Activated T-helper 1 cell treated with Interleukin-2 at 50 U/mL for 16 hours (primary cell): ENCODE data around the gene DACH1.

ENCODE experiments used
- DNase-seq: peaks from one replicate; pipeline ENCODE4 v3.0.0-alpha.2; 2020; ENCODE audit warnings: low read depth

The DACH1 gene

GRCh38 chr13:71394176-71394575 lies 472.8 kb downstream of the DACH1 start:
- no peak for DNase-seq
